WTC11 (cell line): Measurements from ENCODE around the gene TIAM2. TPM values are rescaled to one million over a fixed set of nuclear protein-coding genes. Genes with fewer than 3 reads are reported as not detected.

Source experiments
- ATAC-seq: fragments of 200-7000 bp; cut with Tn5 transposase; 2 replicates; pipeline ENCODE4 v1.10.0; 2021; ENCODE audit warnings: mild to moderate bottlenecking, moderate library complexity
- CTCF ChIA-PET: fragments of 300-600 bp; sonication (Branson Sonifier 250); formaldehyde crosslinking; loops from one replicate; lab custom pipeline; 2021; ENCODE audit warnings: antibody characterized with exemption; lab: Charles Lee
- POLR2A ChIA-PET: fragments of 350-600 bp; sonication (Branson Sonifier 250); formaldehyde crosslinking; loops from one replicate; lab custom pipeline; 2021; ENCODE audit warnings: antibody characterized with exemption; lab: Charles Lee
- DNase-seq: peaks from one replicate; pipeline ENCODE4 v3.0.0; 2021; ENCODE audit warnings: low spot score
- H3K27ac Mint-ChIP-seq: 2 replicates; pipeline ENCODE4 v1.8.0; 2021; ENCODE audit warnings: mixed read lengths
- H3K27me3 Mint-ChIP-seq: 2 replicates; pipeline ENCODE4 v1.8.0; 2021; ENCODE audit warnings: low read depth, mild to moderate bottlenecking, moderate library complexity, mixed read lengths
- H3K36me3 Mint-ChIP-seq: 2 replicates; pipeline ENCODE4 v1.8.0; 2021; ENCODE audit warnings: mixed read lengths
- H3K4me1 Mint-ChIP-seq: 2 replicates; pipeline ENCODE4 v1.8.0; 2022; ENCODE audit warnings: mixed read lengths
- H3K4me3 Mint-ChIP-seq: 2 replicates; pipeline ENCODE4 v1.8.0; 2021; ENCODE audit warnings: mild to moderate bottlenecking, moderate library complexity, mixed read lengths
- H3K9me3 Mint-ChIP-seq: 2 replicates; pipeline ENCODE4 v1.8.0; 2021; ENCODE audit warnings: mixed read lengths
- AFF4 ChIP-seq: sonication (generic); formaldehyde crosslinking; IDR thresholded peaks from 2 replicates; pipeline ENCODE4 v1.8.1; 2023; ENCODE audit warnings: mild to moderate bottlenecking, missing genetic modification reagents, borderline replicate concordance
- AR ChIP-seq: fragments of 250-450 bp; sonication (Bioruptor Pico); IDR thresholded peaks from 2 replicates; pipeline ENCODE4 v1.9.0; 2021; ENCODE audit warnings: mild to moderate bottlenecking
- CREM ChIP-seq: sonication (generic); formaldehyde crosslinking; IDR thresholded peaks from 2 replicates; pipeline ENCODE4 v1.8.1; 2022; ENCODE audit warnings: mild to moderate bottlenecking, missing genetic modification reagents, moderate library complexity
- FOXK1 ChIP-seq: sonication (generic); formaldehyde crosslinking; IDR thresholded peaks from 2 replicates; pipeline ENCODE4 v1.8.0; 2022; ENCODE audit warnings: mild to moderate bottlenecking, moderate library complexity, missing genetic modification reagents
- FOXP1 ChIP-seq: sonication (generic); formaldehyde crosslinking; IDR thresholded peaks from 2 replicates; pipeline ENCODE4 v1.8.0; 2022; ENCODE audit warnings: missing genetic modification reagents, mild to moderate bottlenecking, moderate library complexity, borderline replicate concordance
- GABPB1 ChIP-seq: sonication (generic); formaldehyde crosslinking; IDR thresholded peaks from 2 replicates; pipeline ENCODE4 v1.8.1; 2023; ENCODE audit warnings: mild to moderate bottlenecking, missing genetic modification reagents
- JAZF1 ChIP-seq: fragments of 250-450 bp; sonication (Bioruptor Pico); IDR thresholded peaks from 2 replicates; pipeline ENCODE4 v1.9.0; 2021; ENCODE audit warnings: moderate library complexity, mild to moderate bottlenecking, inconsistent platforms
- KAT7 ChIP-seq: sonication (generic); formaldehyde crosslinking; IDR thresholded peaks from 2 replicates; pipeline ENCODE4 v1.8.1; 2023; ENCODE audit warnings: missing genetic modification reagents, mild to moderate bottlenecking, borderline replicate concordance
- PREB ChIP-seq: sonication (generic); formaldehyde crosslinking; IDR thresholded peaks from 2 replicates; pipeline ENCODE4 v1.8.1; 2022; ENCODE audit warnings: mild to moderate bottlenecking, missing genetic modification reagents, moderate library complexity, borderline replicate concordance
- STAT6 ChIP-seq: sonication (generic); formaldehyde crosslinking; conservative IDR thresholded peaks from 2 replicates; pipeline ENCODE4 v1.8.1; 2023; ENCODE audit warnings: mild to moderate bottlenecking, low read depth, missing genetic modification reagents, moderate library complexity
- TCF7 ChIP-seq: sonication (generic); formaldehyde crosslinking; IDR thresholded peaks from 2 replicates; pipeline ENCODE4 v1.8.0; 2022; ENCODE audit warnings: mild to moderate bottlenecking, low read depth, missing genetic modification reagents, moderate library complexity
- ZBTB21 ChIP-seq: sonication (generic); formaldehyde crosslinking; IDR thresholded peaks from 2 replicates; pipeline ENCODE4 v1.8.1; 2023; ENCODE audit warnings: mild to moderate bottlenecking, missing genetic modification reagents, borderline replicate concordance
- ZNF317 ChIP-seq: sonication (generic); formaldehyde crosslinking; IDR thresholded peaks from 2 replicates; pipeline ENCODE4 v1.8.1; 2023; ENCODE audit warnings: low read depth, mild to moderate bottlenecking, moderate library complexity, missing genetic modification reagents, borderline replicate concordance
- ZNF396 ChIP-seq: fragments of 250-450 bp; sonication (Bioruptor Pico); IDR thresholded peaks from 2 replicates; pipeline ENCODE4 v1.8.0; 2021; ENCODE audit warnings: mild to moderate bottlenecking, moderate library complexity, borderline replicate concordance
- total RNA-seq: library from RNA; stranded (reverse); gene quantifications from 3 replicates; pipeline ENCODE4 v1.2.3, GENCODE V29; 2021
- TF ChIP-seq, protein P1 (sequence below): sonication (generic); formaldehyde crosslinking; IDR thresholded peaks from 2 replicates; pipeline ENCODE4 v1.8.1; 2023; ENCODE audit warnings: mild to moderate bottlenecking, missing genetic modification reagents

The TIAM2 gene
- total RNA-seq, 1 experiment from 2014 or later = 15.1 TPM

GRCh38 chr6:155090166-155090565 is 95.1 kb downstream of the TIAM2 start:
- CTCF ChIA-PET = no interaction called here
- Mint-ChIP-seq H3K27ac (peak overlapping the region; percentile 54; the same call in 1 of the 2 replicates), H3K36me3 (peaks cover 16% of the 10 kb centered on the region), H3K9me3 (peaks cover 4% of the 10 kb centered on the region; the same call in 1 of the 2 replicates), H3K4me1 (no peaks in the 10 kb centered on the region; the same call in 1 of the 2 replicates), H3K4me3 (no peak overlapping the region), H3K27me3 (no peaks in the 10 kb centered on the region)
- TF ChIP-seq CREM = no peak
- TF ChIP-seq ZBTB21 = no peak
- TF ChIP-seq AR (CRISPR knock-in tag) = no peak
- TF ChIP-seq, protein P1, sequence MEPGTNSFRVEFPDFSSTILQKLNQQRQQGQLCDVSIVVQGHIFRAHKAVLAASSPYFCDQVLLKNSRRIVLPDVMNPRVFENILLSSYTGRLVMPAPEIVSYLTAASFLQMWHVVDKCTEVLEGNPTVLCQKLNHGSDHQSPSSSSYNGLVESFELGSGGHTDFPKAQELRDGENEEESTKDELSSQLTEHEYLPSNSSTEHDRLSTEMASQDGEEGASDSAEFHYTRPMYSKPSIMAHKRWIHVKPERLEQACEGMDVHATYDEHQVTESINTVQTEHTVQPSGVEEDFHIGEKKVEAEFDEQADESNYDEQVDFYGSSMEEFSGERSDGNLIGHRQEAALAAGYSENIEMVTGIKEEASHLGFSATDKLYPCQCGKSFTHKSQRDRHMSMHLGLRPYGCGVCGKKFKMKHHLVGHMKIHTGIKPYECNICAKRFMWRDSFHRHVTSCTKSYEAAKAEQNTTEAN = no peak
- TF ChIP-seq GABPB1 (CRISPR knock-in tag) = no peak
- no peak for TF ChIP-seq FOXP1 (CRISPR knock-in tag)
- no peak for TF ChIP-seq ZNF396 (CRISPR knock-in tag)
- TF ChIP-seq TCF7 (CRISPR knock-in tag) = no peak
- TF ChIP-seq FOXK1 (CRISPR knock-in tag) = no peak
- no peak for TF ChIP-seq AFF4 (CRISPR knock-in tag)
- no peak for TF ChIP-seq STAT6 (CRISPR knock-in tag)
- no peak for TF ChIP-seq ZNF317 (CRISPR knock-in tag)
- TF ChIP-seq KAT7 = no peak
- no peak for TF ChIP-seq PREB
- no peak for TF ChIP-seq JAZF1 (CRISPR knock-in tag)
- POLR2A ChIA-PET = interaction anchor here (0.9 kb wide), 1 partner anchor 21 kb away, joined by 3 read pairs; no protein-coding TSS in a partner anchor
- DNase-seq = no peak
- no peak for ATAC-seq
